Ectodermal cell (in vitro differentiated cells): ENCODE data around the gene GNAQ.

Experiments
- H3K27ac ChIP-seq: 2 replicates; pipeline ENCODE4 v1.7.0; 2013; ENCODE audit warnings: mild to moderate bottlenecking, low read depth, low read length; ENCODE audit not compliant: insufficient read depth, poor library complexity, severe bottlenecking
- H3K27me3 ChIP-seq: 2 replicates; pipeline ENCODE4 v1.7.0; 2013; ENCODE audit warnings: mild to moderate bottlenecking, low read length; ENCODE audit not compliant: insufficient read depth, control insufficient read depth, poor library complexity, severe bottlenecking
- H3K36me3 ChIP-seq: one replicate; pipeline ENCODE4 v1.7.0; 2013; ENCODE audit warnings: low read length; ENCODE audit not compliant: control insufficient read depth, insufficient read depth
- H3K4me1 ChIP-seq: one replicate; pipeline ENCODE4 v1.7.0; 2013; ENCODE audit warnings: low read length; ENCODE audit not compliant: control insufficient read depth, insufficient read depth
- H3K4me3 ChIP-seq: 2 replicates; pipeline ENCODE4 v1.7.0; 2013; ENCODE audit warnings: low read depth, low read length, control low read depth; ENCODE audit not compliant: insufficient read depth
- H3K9me3 ChIP-seq: 2 replicates; pipeline ENCODE4 v1.7.0; 2013; ENCODE audit warnings: mild to moderate bottlenecking, low read length, moderate library complexity; ENCODE audit not compliant: control insufficient read depth
- WGBS, 2 experiments: methylation state at CpG; one replicate each; pipeline ENCODE4 v1.1.7; 2013; ENCODE audit warnings: missing lambda C conversion rate in 2 of 2; 5-methylcytosine and 5-hydroxymethylcytosine counted together

The GNAQ gene

DNA sequence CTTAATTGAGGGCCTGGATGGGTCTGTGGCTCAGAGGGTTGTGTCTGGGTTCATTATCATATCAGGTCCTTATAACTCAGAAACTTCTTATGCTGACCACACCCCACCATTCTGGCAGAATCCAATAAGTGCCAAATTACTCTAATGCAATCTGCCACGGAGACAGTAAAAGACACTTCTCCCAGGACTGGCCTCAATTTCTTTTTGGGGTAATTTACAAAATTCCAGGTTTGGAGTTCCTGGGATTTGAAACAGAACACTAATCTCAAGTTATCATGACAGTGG is 187.8 kb downstream of the GNAQ start:
- H3K27ac ChIP-seq = no peak overlapping the region
- no peak overlapping the region for H3K4me3 ChIP-seq
- H3K4me1 ChIP-seq = no peaks in the 10 kb centered on the region
- WGBS, 2 experiments = 85 to 100% methylated on average over 1 of the region's 1 CpG
- H3K9me3 ChIP-seq = no peaks in the 10 kb centered on the region
- H3K36me3 ChIP-seq = no peaks in the 10 kb centered on the region
- no peaks in the 10 kb centered on the region for H3K27me3 ChIP-seq

DNA sequence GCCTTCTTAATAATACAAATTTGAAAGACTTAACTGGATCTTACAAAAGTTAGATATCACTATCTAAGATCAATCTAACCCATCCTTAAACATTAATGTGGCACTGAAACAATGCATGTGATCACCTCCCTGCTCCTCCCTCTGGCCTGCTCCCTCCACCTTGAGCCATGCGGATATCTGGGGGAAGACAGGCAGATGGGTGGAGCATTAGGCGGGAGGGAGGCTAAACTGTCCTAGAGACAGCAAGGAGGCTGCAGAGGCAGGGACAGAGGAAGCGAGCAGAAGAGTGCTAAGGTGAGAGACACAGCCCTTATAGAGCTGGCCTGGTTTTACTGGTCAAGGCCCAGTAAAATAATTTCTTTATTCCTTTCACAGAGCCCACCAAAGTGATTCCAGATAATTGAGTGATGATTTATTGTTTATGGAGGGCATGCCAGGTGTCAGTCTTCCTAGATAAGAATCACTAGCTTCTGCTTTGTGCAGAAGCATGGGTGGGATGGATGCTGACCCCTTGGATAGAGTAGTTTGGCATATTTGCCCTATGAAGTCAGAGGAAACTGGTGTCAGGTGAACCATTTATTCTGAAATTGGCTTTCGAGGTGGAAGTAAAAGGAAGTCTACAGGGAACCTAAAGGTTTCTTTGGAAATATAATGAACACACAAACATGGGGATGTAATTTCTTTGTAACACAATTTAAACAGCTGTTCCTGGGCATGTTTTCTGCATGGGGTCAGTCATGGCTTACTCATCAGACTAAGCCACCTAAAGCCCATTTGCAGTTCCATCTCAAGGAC is 188.3 kb downstream of the GNAQ start:
- no peaks in the 10 kb centered on the region for H3K4me1 ChIP-seq
- no peak overlapping the region for H3K4me3 ChIP-seq
- no peaks in the 10 kb centered on the region for H3K36me3 ChIP-seq
- no peaks in the 10 kb centered on the region for H3K9me3 ChIP-seq
- H3K27ac ChIP-seq = no peak overlapping the region
- H3K27me3 ChIP-seq = no peaks in the 10 kb centered on the region
- WGBS, 2 experiments = 79 to 80% methylated on average over 4 of the region's 4 CpGs

DNA sequence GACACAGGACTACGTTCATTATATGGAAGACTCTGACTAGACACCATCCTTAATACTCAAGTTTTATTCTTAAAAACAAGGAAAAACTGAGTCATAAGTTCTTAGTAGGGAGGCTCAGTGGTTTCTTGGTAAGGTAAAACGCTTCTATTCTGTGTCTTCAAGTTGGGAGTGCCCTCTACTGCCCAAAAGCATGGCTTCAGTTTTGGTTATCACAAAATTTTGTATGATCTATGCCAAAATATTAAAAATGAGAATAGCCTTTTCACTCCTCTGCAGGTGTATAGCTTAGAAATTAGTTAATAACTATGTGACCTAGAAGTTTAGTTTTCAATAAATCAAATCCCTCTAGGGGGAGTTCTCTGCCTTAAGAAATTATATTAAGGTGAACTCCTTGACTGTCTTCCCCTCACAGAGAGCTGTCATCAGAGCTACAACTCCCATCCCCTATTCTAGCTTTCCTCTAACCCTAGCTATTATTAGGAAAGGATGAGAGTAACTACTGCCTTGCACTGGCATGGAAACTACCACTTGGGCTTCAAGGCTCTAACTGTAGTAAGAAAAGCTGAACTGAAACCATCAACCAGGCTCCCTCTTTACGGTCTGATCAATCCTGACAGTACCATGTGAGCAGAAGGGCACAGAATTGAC is 189.7 kb downstream of the GNAQ start:
- WGBS, 2 experiments = 88 to 93% methylated on average over 3 of the region's 3 CpGs
- Histone ChIP-seq H3K9me3 (no peaks in the 10 kb centered on the region), H3K27ac (no peak overlapping the region), H3K36me3 (no peaks in the 10 kb centered on the region), H3K4me3 (no peak overlapping the region), H3K4me1 (no peaks in the 10 kb centered on the region), H3K27me3 (no peaks in the 10 kb centered on the region)

DNA sequence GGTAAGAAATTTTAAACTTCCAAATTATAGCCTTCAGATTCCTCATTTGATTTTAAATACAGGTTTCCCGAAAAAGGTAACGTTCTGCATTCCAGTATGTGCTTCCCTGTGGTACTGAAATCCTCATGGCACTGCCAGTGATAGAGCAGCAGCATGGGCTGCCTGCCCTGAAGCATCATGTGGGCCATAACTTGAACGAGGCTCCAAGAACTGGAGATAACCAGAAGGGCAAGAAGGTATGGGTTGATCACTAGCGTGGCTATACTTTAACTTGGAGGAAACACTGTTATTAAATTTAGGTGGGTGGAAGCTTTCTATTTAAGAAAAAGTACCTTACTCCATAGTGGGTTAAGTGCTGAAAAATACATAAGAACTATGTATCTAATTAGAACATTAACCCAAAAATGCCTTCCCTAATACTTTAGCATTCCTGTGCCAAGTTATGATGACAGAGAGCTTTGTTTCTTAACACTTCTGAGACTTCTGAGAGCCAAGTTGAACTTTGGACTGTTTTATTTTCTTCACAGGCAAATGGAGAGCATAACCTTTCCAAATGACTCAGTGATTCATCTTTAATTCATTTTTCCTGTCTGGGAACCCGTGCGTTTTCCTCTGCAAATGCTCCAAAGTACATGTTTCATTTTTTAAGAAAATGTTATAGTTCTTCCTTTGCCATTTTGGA is 192.0 kb downstream of the GNAQ start:
- H3K9me3 ChIP-seq = no peaks in the 10 kb centered on the region
- no peaks in the 10 kb centered on the region for H3K36me3 ChIP-seq
- WGBS, 2 experiments = 91 to 95% methylated on average over 5 of the region's 6 CpGs
- H3K4me3 ChIP-seq = no peak overlapping the region
- no peaks in the 10 kb centered on the region for H3K4me1 ChIP-seq
- no peak overlapping the region for H3K27ac ChIP-seq
- H3K27me3 ChIP-seq = no peaks in the 10 kb centered on the region

DNA sequence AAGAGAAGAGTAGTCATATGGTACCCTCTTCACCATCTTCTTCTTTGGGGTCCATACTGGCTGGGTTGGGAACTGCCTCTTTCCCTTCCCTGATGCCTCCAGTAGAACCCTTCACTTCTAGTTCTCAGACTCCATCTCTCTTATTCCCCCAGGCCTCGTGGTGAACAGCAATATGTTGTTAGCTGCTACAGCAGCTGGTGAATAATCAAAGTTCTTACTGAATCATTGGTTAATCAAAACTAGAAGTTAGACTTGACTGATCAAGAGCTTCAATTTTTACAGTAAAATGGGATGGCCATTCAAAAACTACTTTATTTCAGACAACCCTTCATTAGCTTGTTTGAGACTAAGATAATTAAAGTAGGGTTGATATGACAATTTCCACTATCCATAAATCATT is 192.6 kb downstream of the GNAQ start:
- WGBS, 2 experiments = 90 to 94% methylated on average over 1 of the region's 1 CpG
- Histone ChIP-seq H3K4me3 (no peak overlapping the region), H3K27me3 (no peaks in the 10 kb centered on the region), H3K9me3 (no peaks in the 10 kb centered on the region), H3K27ac (no peak overlapping the region), H3K36me3 (no peaks in the 10 kb centered on the region), H3K4me1 (no peaks in the 10 kb centered on the region)

DNA sequence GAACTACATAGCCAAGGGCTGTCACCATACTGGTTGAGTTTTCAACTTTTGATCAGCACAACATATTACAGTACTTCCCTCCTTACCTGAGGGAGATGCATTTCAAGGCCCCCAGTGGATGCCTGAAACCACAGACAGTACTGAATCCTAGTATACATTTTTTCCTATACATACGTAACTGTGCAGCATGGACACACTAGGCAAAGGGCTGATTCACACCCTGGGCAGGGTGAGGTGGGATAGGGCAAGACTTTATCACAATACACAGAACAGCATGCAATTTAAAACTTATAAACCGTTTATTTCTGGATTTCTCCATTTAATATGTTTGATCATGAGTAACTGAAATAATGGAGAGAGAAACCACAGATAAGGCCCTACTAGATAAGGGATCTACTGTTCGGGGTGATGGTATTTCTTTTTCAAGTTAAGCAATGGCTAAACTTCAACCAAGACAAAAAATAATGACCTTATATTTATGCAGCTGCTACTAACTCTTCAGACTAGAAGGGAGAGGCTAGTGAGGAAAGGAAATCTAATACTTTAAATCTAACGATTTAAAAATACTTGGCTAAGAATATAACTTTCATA is 196.6 kb downstream of the GNAQ start:
- Histone ChIP-seq H3K4me3 (no peak overlapping the region), H3K27ac (no peak overlapping the region), H3K27me3 (no peaks in the 10 kb centered on the region), H3K36me3 (no peaks in the 10 kb centered on the region), H3K4me1 (no peaks in the 10 kb centered on the region), H3K9me3 (no peaks in the 10 kb centered on the region)
- WGBS, 2 experiments = 99 to 100% methylated on average over 1 to 3 of the region's 4 CpGs

DNA sequence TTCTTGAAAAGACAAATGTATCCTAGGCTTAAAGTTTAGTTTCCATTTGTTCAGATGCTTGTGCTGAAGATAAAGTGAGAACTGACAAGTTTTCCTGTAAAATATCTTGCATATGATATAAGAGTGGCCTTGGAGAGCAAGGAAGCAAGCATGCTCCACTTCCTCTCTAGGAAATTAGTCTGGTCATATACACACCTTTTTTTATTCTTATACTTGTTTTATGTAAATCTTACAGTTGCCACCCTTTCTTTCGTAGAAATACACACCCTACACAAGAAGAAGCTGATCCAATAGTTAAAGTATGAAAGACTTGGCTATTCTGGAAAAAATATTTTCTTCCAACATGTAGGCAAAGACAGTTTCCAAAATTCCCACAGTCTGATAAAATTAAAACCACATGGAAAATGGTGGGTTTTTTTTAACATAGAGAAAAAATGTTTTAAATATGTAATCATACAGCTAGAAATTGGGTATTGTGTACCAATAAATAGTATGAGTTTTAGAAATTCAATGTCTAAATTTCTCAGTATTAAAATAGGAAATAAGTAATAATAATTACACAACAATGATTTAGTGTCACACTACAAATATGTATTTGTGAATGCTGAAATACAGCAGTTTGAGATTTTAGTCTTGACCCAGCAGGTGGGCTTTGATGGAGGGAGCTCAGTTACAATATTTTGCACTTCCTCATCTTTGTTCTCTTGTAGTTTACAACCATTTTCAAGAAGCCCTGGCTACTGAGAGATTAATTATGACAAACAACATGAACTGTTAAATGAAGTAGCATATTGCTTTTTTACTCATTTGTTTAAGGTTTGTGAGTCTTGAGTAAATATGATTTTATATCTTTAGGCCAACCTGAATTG is 197.8 kb downstream of the GNAQ start:
- Histone ChIP-seq H3K27me3 (no peaks in the 10 kb centered on the region), H3K4me3 (no peak overlapping the region), H3K36me3 (no peaks in the 10 kb centered on the region), H3K9me3 (no peaks in the 10 kb centered on the region), H3K27ac (no peak overlapping the region), H3K4me1 (no peaks in the 10 kb centered on the region)
- WGBS, 2 experiments = no CpG with 5 or more reads among the region's 1 CpG

DNA sequence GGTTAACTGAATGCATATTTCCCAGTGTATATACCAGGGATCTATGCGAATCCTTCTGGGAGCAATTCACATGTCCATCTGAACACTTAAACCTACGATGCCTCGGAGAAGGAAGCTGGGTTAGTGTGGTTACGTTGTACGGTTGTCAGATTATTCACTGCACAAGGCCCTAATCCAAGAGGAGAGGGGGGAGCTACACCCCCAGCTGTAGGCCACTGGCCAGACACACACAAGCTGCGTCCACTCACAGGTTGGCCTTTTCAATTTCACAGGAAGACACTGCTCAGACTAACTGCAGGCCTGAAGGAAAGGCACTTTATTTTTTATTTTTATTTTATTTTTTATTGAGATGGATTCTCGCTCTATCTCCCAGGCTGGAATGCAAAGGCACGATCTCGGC is 199.0 kb downstream of the GNAQ start:
- no peaks in the 10 kb centered on the region for H3K27me3 ChIP-seq
- H3K27ac ChIP-seq = no peak overlapping the region
- H3K4me3 ChIP-seq = no peak overlapping the region
- WGBS, 2 experiments = 96% methylated on average over 9 of the region's 9 CpGs
- no peaks in the 10 kb centered on the region for H3K36me3 ChIP-seq
- H3K9me3 ChIP-seq = no peaks in the 10 kb centered on the region
- no peaks in the 10 kb centered on the region for H3K4me1 ChIP-seq

DNA sequence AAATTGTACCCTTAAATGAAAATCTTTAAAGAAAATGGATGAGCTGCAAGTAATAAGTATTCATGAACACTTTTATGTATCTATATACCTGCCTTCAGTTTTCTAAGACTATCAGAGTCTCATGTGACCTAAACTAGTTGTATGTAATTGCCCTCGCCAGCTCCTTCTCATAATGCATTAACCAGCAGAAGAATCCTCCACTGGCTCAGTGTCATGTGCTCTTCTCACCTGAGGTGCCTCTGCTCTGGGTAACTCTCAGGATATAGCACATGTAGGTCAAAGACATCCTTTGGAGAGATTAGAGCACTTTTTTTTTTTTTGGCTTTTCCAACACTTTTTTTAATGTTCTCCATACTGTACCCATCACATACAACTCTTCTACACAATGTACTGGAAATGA is 199.8 kb downstream of the GNAQ start:
- no peaks in the 10 kb centered on the region for H3K9me3 ChIP-seq
- H3K27ac ChIP-seq = no peak overlapping the region
- no peaks in the 10 kb centered on the region for H3K4me1 ChIP-seq
- H3K36me3 ChIP-seq = no peaks in the 10 kb centered on the region
- 91 to 93% methylated on average over 1 of the region's 1 CpG for WGBS, 2 experiments
- H3K27me3 ChIP-seq = no peaks in the 10 kb centered on the region
- H3K4me3 ChIP-seq = no peak overlapping the region
